ENCODE measurements around the gene C16orf95. TPM values are rescaled to one million over a fixed set of nuclear protein-coding genes. Genes with fewer than 3 reads are reported as not detected.
"Not testable (repeated sequence)": the region's sequence is repeated elsewhere in the genome, so short reads cannot be mapped to it uniquely, and the experiment has no call there.

Gene C16orf95
- polyA plus RNA-seq, 3 donors from 2014 or later, result 3.2 to 7.7 (median 4.4) TPM

GRCh38 chr16:87271256-87271655, 45.9 kb downstream of the C16orf95 start:
- peaks cover 0 to 2% (median 0%) of the 10 kb centered on the region in 6 donors for H3K9me3 Mint-ChIP-seq
- H3K36me3 Mint-ChIP-seq, result no peaks in the 10 kb centered on the region
- H3K4me3 Mint-ChIP-seq, result no peak overlapping the region
- no peak overlapping the region for H3K27ac Mint-ChIP-seq
- peaks cover 8 to 9% of the 10 kb centered on the region in 2 donors for H3K4me1 Mint-ChIP-seq
- DNase-seq, result no peak
- peaks cover 2 to 7% (median 3%) of the 10 kb centered on the region in 3 donors for H3K27me3 Mint-ChIP-seq (ENCODE audit: low read depth in 3 of 3)

GRCh38 chr16:87267566-87267965, 49.6 kb downstream of the C16orf95 start:
- H3K36me3 Mint-ChIP-seq, result no peaks in the 10 kb centered on the region
- DNase-seq, result no peak
- peaks cover 2 to 6% (median 2%) of the 10 kb centered on the region in 3 donors for H3K27me3 Mint-ChIP-seq (ENCODE audit: low read depth in 3 of 3)
- H3K27ac Mint-ChIP-seq, result no peak overlapping the region
- peaks cover 0 to 2% (median 0%) of the 10 kb centered on the region in 6 donors for H3K9me3 Mint-ChIP-seq
- no peak overlapping the region for H3K4me3 Mint-ChIP-seq
- no peaks in the 10 kb centered on the region for H3K4me1 Mint-ChIP-seq

DNA sequence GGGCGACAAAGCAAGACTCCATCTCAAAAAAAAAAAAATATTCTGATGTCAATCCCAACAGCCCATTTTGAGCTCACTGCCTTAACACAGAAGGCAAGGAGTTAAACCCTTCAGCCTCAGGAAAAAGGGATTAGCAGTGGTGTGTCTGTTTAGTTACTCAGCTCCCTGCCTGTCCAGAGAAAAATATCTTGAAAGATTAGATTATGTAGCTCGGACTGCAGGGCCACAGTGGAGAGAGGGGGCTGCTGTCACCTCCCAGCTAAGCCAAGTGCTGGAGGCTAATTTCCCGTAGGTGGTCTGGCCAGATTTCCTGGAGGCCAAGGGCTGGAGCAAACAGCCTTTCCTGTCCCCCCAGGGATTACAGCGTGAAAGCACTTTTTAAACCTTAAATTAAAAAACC, 50.3 kb downstream of the C16orf95 start:
- Mint-ChIP-seq H3K27me3 (ENCODE audit: low read depth in 3 of 3) (peaks cover 2 to 6% (median 2%) of the 10 kb centered on the region in 3 donors), H3K4me1 (no peaks in the 10 kb centered on the region), H3K36me3 (no peaks in the 10 kb centered on the region), H3K9me3 (peaks cover 0 to 2% (median 0%) of the 10 kb centered on the region in 6 donors), H3K4me3 (no peak overlapping the region), H3K27ac (no peak overlapping the region)
- DNase-seq, result no peak

DNA sequence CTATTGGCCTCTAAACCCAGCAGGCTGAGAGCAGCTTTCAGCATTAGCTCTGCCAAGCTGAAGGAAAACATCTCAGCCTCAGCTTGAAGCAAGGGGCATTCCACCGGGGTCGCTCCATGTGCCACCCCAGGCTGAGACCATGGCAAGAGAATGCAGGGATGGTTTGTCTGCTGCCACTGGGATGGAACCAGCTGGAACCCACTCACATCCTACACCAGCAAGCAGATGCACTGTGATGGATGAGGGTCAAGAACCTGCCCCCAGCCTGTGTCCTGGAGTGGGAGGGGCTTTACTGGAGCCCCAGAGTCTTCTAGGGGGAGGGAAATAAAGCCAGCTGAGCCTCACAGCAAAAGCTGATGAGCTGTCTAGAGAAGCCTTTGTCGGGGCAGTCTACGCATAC, 51.9 kb downstream of the C16orf95 start:
- DNase-seq, result no peak
- Mint-ChIP-seq H3K4me3 (no peak overlapping the region), H3K9me3 (peaks cover 0 to 2% (median under 1%) of the 10 kb centered on the region in 6 donors), H3K36me3 (no peaks in the 10 kb centered on the region), H3K27ac (no peak overlapping the region), H3K27me3 (ENCODE audit: low read depth in 3 of 3) (peaks cover 2 to 3% (median 2%) of the 10 kb centered on the region in 3 donors), H3K4me1 (no peaks in the 10 kb centered on the region)

DNA sequence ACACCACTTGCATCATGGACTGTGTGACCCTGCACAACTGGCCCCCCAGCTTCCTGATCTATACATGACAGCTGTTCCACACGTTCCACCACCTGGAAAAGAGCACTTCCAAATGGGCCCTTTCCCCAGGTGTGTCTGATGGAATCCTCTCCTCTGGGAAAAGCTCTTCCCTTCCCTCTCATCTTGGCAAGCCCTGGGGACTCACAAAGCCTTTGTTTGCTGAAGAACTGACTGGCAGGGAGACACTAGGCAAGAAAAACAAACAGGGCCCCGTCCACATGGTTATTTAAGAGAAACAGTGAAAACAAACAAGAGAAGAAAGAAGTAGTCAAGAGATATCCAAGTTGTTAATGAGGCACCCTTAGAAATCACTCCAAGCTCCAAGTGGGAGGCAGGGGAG, 52.6 kb downstream of the C16orf95 start:
- no peak for DNase-seq
- Mint-ChIP-seq H3K4me1 (no peaks in the 10 kb centered on the region), H3K36me3 (no peaks in the 10 kb centered on the region), H3K9me3 (peaks cover 0 to 2% (median under 1%) of the 10 kb centered on the region in 6 donors), H3K27ac (no peak overlapping the region), H3K27me3 (ENCODE audit: low read depth in 3 of 3) (peaks cover 2 to 4% (median 2%) of the 10 kb centered on the region in 3 donors), H3K4me3 (no peak overlapping the region)

- H3K9me3 Mint-ChIP-seq, result peaks cover 0 to 2% (median 0%) of the 10 kb centered on the region in 6 donors
- DNase-seq, result no peak
- no peaks in the 10 kb centered on the region for H3K4me1 Mint-ChIP-seq
- peaks cover 2 to 4% (median 2%) of the 10 kb centered on the region in 3 donors for H3K27me3 Mint-ChIP-seq (ENCODE audit: low read depth in 3 of 3)
- H3K4me3 Mint-ChIP-seq, result no peak overlapping the region
- H3K27ac Mint-ChIP-seq, result peak overlapping the region in 1 of 6 donors; percentile 83
- H3K36me3 Mint-ChIP-seq, result no peaks in the 10 kb centered on the region
Observed at GRCh38 chr16:87263418-87264052, 53.7 kb downstream of the C16orf95 start.

DNA sequence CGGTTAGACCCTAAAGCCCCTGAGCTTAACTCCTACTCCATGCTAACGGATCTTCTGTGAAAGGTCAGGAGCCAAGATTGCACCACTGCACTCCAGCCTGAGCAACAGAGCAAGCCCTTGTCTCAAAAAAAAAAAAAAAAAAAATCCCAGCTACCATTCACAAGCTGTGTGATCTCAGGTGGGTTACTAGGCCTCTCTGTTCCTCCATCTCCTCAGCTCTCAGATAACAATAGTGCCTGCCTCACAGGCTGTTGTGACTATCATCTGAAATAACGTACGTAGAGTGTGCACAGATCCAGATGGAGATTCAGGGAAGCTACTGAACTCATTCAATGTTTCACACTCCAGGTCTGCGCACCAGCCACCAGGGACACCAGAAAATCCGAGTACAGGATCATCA, 57.8 kb downstream of the C16orf95 start:
- peak overlapping the region in 1 of 6 donors; percentile 58 for H3K27ac Mint-ChIP-seq
- no peaks in the 10 kb centered on the region for H3K36me3 Mint-ChIP-seq
- DNase-seq, result no peak
- H3K27me3 Mint-ChIP-seq (ENCODE audit: low read depth in 3 of 3), result peaks cover 0 to 2% (median 2%) of the 10 kb centered on the region in 3 donors
- no peak overlapping the region for H3K4me3 Mint-ChIP-seq
- no peaks in the 10 kb centered on the region for H3K4me1 Mint-ChIP-seq
- H3K9me3 Mint-ChIP-seq, result peaks cover 0 to 2% (median 0%) of the 10 kb centered on the region in 6 donors

DNA sequence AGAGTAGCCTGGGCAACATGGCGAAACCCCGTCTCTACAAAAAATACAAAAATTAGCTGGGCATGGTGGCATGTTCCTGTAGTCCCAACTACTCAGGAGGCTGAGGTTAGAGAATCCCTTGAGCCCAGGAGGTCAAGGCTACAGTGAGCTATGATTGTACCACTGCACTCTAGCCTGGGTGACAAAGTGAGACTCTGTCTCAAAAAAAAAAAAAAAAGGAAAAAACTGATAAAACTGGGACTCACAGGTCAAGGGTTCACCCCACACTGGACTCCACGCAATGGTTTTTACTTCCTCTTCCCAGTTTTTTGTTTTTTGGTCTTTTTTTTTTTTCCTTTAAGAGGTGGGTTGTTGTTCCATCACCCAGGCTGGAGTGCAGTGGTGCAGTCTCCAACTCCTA, 58.5 kb downstream of the C16orf95 start:
- not testable (repeated sequence) for H3K27me3 Mint-ChIP-seq (ENCODE audit: low read depth in 3 of 3); H3K27ac Mint-ChIP-seq; H3K4me3 Mint-ChIP-seq; DNase-seq; H3K36me3 Mint-ChIP-seq; H3K4me1 Mint-ChIP-seq; H3K9me3 Mint-ChIP-seq

- no peaks in the 10 kb centered on the region for H3K9me3 Mint-ChIP-seq
- no peak for DNase-seq
- no peak overlapping the region for H3K27ac Mint-ChIP-seq
- H3K27me3 Mint-ChIP-seq (ENCODE audit: low read depth in 3 of 3), result peaks cover 0 to 3% (median 2%) of the 10 kb centered on the region in 3 donors
- no peaks in the 10 kb centered on the region for H3K4me1 Mint-ChIP-seq
- no peak overlapping the region for H3K4me3 Mint-ChIP-seq
- no peaks in the 10 kb centered on the region for H3K36me3 Mint-ChIP-seq
Observed at GRCh38 chr16:87255866-87256265, 61.3 kb downstream of the C16orf95 start.

- Mint-ChIP-seq H3K9me3 (no peaks in the 10 kb centered on the region), H3K27me3 (ENCODE audit: low read depth in 3 of 3) (peaks cover 0 to 5% (median 0%) of the 10 kb centered on the region in 3 donors), H3K4me3 (no peak overlapping the region), H3K36me3 (no peaks in the 10 kb centered on the region), H3K4me1 (no peaks in the 10 kb centered on the region), H3K27ac (no peak overlapping the region)
- DNase-seq, result no peak
Observed at GRCh38 chr16:87254734-87255133, 62.5 kb downstream of the C16orf95 start.

- H3K27me3 Mint-ChIP-seq (ENCODE audit: low read depth in 3 of 3), result peaks cover 0 to 6% (median 0%) of the 10 kb centered on the region in 3 donors
- H3K9me3 Mint-ChIP-seq, result no peaks in the 10 kb centered on the region
- no peaks in the 10 kb centered on the region for H3K4me1 Mint-ChIP-seq
- H3K36me3 Mint-ChIP-seq, result no peaks in the 10 kb centered on the region
- no peak for DNase-seq
- H3K4me3 Mint-ChIP-seq, result no peak overlapping the region
- no peak overlapping the region for H3K27ac Mint-ChIP-seq
Observed at GRCh38 chr16:87254296-87254695, 62.9 kb downstream of the C16orf95 start.

DNA sequence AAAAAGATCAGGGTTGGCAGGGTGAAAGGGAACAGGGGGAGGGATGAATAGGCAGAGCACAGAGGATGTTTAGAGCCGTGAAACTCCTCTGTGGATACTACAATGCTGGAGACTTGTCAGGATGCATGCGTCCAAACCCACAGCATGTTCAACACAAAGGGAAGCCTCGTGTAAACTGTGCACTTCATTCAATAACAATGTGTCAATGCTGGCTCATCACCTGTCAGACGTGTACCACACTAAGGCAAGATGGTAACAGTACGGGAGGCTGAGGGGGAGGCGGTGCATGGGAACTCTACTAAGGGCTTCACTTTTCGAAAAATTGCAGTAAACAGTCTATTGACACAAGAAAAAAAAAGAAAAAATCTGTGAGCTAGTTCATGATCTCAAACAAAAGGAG, 63.7 kb downstream of the C16orf95 start:
- Mint-ChIP-seq H3K27ac (peak overlapping the region in 1 of 6 donors; percentile 38), H3K4me1 (no peaks in the 10 kb centered on the region), H3K4me3 (no peak overlapping the region), H3K27me3 (ENCODE audit: low read depth in 3 of 3) (peaks cover 0 to 6% (median 0%) of the 10 kb centered on the region in 3 donors), H3K9me3 (no peaks in the 10 kb centered on the region), H3K36me3 (no peaks in the 10 kb centered on the region)
- no peak for DNase-seq
